OCI-LY7 (cell line): ENCODE measurements around the gene P4HTM.

Experiments used
- CTCF ChIP-seq: fragments of 200-600 bp; sonication (generic); conservative IDR thresholded peaks from 2 replicates; pipeline ENCODE4 v1.5.1; 2014; ENCODE audit warnings: mild to moderate bottlenecking, antibody characterized with exemption, low read length, moderate library complexity, mixed read lengths
- EZH2phosphoT487 ChIP-seq: fragments of 200-600 bp; sonication (generic); IDR thresholded peaks from 2 replicates; pipeline ENCODE4 v1.6.1; 2018; ENCODE audit warnings: low read depth, borderline replicate concordance, mild to moderate bottlenecking, mixed run types, antibody characterized with exemption, low read length, moderate library complexity, mixed read lengths

DNA sequence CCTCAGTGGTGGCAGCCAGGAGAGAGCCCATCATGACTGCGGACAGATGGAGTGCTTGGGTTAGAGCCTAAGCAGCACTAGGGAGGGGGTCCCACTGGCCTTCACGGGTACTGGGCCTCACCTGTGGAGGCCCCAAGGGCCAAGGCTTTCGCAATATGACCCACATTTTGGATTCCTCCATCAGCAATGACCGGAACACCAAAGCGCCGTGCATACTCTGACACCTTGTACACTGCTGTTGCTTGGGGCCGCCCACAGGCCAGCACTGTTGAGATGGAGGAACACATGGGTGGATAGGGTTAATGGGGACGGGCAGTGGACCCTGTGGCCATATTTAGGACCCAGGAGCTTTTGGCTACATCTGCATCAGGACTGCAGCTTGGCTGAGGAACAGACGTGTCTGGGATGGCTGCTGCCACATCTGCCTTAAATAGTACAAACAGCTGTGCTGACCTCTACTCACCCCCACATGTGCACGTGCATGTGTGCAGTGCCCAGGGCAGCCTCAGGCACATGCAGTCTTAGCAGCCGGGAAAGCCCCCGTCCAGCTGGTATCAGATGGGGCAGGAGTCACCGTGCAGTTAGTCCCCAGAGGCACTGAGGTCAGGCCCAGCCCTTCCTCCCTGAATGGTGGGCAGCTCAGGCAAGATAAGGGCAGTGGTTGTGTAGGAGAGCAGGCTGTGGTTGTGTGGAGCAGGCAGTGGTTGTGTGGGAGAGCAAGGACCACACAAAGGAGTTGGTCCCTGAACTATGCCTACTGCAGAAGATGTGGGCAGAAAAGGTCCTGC, 35.2 kb downstream of the P4HTM start:
- TF ChIP-seq CTCF (no peak), EZH2phosphoT487 (no peak)
